Measurements from ENCODE around the gene FBN1.

DNA sequence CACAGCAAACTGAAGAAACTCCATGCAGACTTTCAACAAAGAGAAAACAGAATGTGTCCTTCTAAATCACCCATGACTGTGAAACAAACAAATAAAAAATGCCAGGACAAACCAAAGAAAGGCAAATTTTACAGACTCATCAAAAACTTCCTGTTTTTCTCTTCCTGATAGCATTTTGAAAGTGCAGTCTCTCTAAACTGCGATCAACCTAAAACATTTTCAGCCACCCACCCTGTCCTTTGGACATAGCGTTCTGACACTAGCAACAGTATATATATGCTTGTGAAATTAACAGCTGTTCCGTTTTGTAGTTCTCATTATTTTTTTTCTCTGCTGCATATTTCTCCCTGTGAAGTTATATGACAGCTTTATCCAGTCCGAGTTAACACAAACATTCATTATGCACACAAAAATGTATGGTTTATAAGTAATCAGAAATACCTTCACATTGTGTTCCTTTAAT is 151.7 kb downstream of the FBN1 start:
- no peak for TF ChIP-seq CTCF (IDR thresholded peaks at IDR 0.05; ENCODE audit: low read depth, low read length)
- no peak for TF ChIP-seq EZH2phosphoT487 (IDR thresholded peaks at IDR 0.05; ENCODE audit: low read depth)
